ENCODE measurements around the gene SRCAP.

Gene SRCAP

DNA sequence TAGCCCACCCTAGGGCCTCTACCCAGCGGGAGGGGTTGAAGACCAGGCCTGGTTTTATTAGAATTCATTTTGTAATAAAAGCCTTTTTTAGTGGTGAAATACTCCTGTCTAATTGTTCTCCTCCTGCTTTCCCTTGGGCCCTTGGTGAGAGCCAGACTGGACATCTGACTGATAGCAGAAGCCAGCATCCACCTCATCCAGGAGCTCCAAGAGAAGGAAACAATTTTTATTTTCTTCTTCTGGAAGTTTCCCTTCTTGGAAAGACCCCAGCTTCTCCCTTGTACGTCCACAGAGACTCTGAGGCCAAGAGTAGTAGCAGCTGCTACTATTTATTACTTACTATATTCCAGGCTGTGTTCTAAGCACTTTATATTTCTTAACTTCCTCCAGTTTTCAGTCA, 45.2 kb downstream of the SRCAP start:
- TF ChIP-seq TAF1 (IDR thresholded peaks at IDR 0.05; ENCODE audit: borderline replicate concordance, insufficient read depth, low read length) (no peak), FOXP2 (optimal IDR thresholded peaks at IDR 0.05; ENCODE audit: borderline replicate concordance, extremely low read depth, extremely low read length, insufficient read depth) (no peak), POLR2AphosphoS5 (IDR thresholded peaks at IDR 0.05; ENCODE audit: low read depth, low read length) (no peak), SIN3A (IDR thresholded peaks at IDR 0.05; ENCODE audit: borderline replicate concordance, insufficient read depth, low read length) (no peak)
- TF ChIP-seq, protein P1, sequence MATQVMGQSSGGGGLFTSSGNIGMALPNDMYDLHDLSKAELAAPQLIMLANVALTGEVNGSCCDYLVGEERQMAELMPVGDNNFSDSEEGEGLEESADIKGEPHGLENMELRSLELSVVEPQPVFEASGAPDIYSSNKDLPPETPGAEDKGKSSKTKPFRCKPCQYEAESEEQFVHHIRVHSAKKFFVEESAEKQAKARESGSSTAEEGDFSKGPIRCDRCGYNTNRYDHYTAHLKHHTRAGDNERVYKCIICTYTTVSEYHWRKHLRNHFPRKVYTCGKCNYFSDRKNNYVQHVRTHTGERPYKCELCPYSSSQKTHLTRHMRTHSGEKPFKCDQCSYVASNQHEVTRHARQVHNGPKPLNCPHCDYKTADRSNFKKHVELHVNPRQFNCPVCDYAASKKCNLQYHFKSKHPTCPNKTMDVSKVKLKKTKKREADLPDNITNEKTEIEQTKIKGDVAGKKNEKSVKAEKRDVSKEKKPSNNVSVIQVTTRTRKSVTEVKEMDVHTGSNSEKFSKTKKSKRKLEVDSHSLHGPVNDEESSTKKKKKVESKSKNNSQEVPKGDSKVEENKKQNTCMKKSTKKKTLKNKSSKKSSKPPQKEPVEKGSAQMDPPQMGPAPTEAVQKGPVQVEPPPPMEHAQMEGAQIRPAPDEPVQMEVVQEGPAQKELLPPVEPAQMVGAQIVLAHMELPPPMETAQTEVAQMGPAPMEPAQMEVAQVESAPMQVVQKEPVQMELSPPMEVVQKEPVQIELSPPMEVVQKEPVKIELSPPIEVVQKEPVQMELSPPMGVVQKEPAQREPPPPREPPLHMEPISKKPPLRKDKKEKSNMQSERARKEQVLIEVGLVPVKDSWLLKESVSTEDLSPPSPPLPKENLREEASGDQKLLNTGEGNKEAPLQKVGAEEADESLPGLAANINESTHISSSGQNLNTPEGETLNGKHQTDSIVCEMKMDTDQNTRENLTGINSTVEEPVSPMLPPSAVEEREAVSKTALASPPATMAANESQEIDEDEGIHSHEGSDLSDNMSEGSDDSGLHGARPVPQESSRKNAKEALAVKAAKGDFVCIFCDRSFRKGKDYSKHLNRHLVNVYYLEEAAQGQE (IDR thresholded peaks at IDR 0.05; ENCODE audit: insufficient read depth in 1 of 2, low read depth in 2 of 2, low read length in 2 of 2): no peak

DNA sequence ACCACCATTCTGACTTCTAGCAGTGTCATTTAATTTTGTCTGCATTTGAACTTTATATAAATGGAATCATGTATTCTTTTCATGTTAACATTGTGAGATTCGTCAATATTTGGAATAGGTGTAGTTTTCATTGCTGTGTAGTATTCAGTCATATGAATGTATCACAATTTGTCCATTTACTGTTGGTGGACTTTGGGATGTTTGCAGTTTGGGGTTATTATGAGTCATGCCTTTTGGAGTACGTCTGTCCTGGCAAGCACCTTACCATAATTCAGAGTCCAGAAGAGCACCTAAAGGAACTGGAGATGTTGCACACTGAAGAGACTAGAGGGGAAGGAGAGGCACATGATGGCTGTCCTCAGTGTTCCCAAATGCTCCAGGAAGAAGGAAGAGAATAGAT, 46.1 kb downstream of the SRCAP start:
- no peak for TF ChIP-seq FOXP2 (optimal IDR thresholded peaks at IDR 0.05; ENCODE audit: borderline replicate concordance, extremely low read depth, extremely low read length, insufficient read depth)

DNA sequence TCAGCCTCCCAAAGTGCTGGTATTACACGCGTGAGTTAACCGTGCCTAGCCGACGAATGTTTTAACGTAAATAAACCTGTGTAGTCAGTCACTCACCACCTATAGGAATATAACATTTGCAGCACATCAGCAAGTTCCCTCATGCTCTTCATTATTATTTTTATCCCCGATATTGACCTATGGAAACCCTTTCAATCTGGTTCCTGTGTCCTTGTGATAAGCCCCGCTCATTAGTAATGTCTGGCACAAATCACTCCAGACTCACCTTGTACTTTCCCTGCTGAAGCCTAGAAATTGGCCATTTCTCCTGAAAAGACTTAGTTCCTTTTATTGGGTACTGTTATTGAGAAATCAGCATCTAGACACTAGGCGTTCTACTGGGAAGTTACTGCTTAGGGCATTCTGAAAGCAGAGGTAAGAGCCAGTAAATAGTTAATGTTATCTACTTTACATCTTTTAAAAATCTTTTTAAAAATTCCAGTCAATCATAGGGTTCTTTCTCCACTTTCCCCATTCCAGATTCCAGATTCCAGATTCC, 47.7 kb downstream of the SRCAP start:
- TF ChIP-seq TAF1 (IDR thresholded peaks at IDR 0.05; ENCODE audit: borderline replicate concordance, insufficient read depth, low read length) (no peak), SIN3A (IDR thresholded peaks at IDR 0.05; ENCODE audit: borderline replicate concordance, insufficient read depth, low read length) (no peak), POLR2AphosphoS5 (IDR thresholded peaks at IDR 0.05; ENCODE audit: low read depth, low read length) (no peak), FOXP2 (optimal IDR thresholded peaks at IDR 0.05; ENCODE audit: borderline replicate concordance, extremely low read depth, extremely low read length, insufficient read depth) (no peak)
- TF ChIP-seq, protein P1 (IDR thresholded peaks at IDR 0.05; ENCODE audit: insufficient read depth in 1 of 2, low read depth in 2 of 2, low read length in 2 of 2): no peak

DNA sequence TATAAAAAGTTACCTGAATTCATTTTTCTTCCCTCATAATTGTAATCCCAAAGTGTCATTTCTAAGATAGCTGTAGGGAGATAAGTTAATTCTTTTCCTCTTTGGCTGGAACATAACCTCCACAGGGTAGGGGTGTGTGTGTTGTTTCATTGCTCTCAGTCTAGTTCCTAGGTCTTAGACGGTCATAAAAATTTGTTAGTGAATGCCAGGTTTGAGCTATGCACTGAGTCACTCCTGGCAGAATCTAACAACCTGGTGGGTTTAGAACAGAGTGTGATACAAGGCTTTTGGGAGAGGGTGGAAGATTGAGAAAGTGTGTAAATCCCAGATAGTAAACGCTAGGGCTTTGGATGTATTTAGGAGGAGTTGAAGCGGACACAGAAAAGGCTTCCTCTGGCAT, 48.4 kb downstream of the SRCAP start:
- no peak for TF ChIP-seq FOXP2 (optimal IDR thresholded peaks at IDR 0.05; ENCODE audit: borderline replicate concordance, extremely low read depth, extremely low read length, insufficient read depth)
- TF ChIP-seq, protein P1 (IDR thresholded peaks at IDR 0.05; ENCODE audit: insufficient read depth in 1 of 2, low read depth in 2 of 2, low read length in 2 of 2): no peak
- TF ChIP-seq TAF1 (IDR thresholded peaks at IDR 0.05; ENCODE audit: borderline replicate concordance, insufficient read depth, low read length): no peak
- TF ChIP-seq SIN3A (IDR thresholded peaks at IDR 0.05; ENCODE audit: borderline replicate concordance, insufficient read depth, low read length): no peak

DNA sequence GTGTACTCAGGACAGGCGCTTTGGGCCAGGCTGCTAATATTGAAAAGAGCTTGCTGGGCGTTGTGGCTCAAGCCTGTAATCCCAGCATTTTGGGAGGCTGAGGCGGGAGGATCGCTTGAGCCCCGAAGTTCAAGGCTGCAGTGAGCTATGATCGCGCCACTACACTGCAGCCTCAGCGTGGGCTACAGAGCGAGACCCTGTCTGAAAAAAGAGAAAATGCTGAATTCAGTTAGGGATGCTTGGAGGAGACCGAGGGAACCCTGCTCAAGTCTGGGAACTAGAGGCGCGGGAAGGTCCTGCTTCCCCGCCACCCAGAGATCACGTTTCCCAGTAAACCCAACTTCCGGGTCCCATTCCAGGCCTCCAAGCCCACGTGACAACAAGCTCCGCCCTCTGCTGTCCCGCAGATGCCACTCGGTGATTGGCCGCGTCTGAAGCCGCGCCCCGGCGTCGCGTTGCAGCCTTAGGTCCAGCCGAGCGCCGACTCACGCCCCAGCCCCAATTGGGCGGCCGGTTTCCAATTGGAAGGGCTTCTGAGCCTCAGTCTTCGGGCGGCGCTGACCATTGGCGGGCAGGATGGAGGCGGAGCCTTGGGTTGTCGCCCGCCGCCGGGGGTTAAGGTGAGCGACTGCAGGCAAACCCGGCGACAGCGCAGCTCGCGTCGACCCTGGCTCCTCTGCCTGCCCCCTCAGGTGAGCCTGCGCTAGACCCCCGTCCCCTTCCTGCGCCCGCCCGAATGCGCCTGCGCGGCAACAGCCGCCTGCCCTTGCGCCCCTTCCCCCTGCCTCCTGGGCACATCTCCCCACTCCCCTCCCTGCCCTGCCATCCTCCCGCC, 49.0 kb downstream of the SRCAP start, which contains the start of gene PHKG2:
Gene PHKG2, plus strand, starts transcription at position 627 of the 835 bp plus-strand sequence. CDS start 396 bp downstream, outside the sequence.
- TF ChIP-seq SIN3A (IDR thresholded peaks at IDR 0.05; ENCODE audit: borderline replicate concordance, insufficient read depth, low read length): peak; percentile 74; the same call in 1 of the 2 replicates
- peak; percentile 88 for TF ChIP-seq TAF1 (IDR thresholded peaks at IDR 0.05; ENCODE audit: borderline replicate concordance, insufficient read depth, low read length)
- TF ChIP-seq, protein P1 (IDR thresholded peaks at IDR 0.05; ENCODE audit: insufficient read depth in 1 of 2, low read depth in 2 of 2, low read length in 2 of 2): 0 out of 4 replicates have a peak, but pooled peaks of 1 of the 2 experiments have one; percentile 8
- TF ChIP-seq FOXP2 (optimal IDR thresholded peaks at IDR 0.05; ENCODE audit: borderline replicate concordance, extremely low read depth, extremely low read length, insufficient read depth): peak; percentile 41
- peak; percentile 85 for TF ChIP-seq POLR2AphosphoS5 (IDR thresholded peaks at IDR 0.05; ENCODE audit: low read depth, low read length)
